ENCODE results near the gene ECHDC3. TPM values are rescaled to one million over a fixed set of nuclear protein-coding genes. Genes with fewer than 3 reads are reported as not detected.

The ECHDC3 gene
- total RNA-seq, 3 donors from 2014 or later (not counting 1 experiment from before 2014, with no cell fraction given) = 0.38 to 4.8 TPM; not detected in 1

DNA sequence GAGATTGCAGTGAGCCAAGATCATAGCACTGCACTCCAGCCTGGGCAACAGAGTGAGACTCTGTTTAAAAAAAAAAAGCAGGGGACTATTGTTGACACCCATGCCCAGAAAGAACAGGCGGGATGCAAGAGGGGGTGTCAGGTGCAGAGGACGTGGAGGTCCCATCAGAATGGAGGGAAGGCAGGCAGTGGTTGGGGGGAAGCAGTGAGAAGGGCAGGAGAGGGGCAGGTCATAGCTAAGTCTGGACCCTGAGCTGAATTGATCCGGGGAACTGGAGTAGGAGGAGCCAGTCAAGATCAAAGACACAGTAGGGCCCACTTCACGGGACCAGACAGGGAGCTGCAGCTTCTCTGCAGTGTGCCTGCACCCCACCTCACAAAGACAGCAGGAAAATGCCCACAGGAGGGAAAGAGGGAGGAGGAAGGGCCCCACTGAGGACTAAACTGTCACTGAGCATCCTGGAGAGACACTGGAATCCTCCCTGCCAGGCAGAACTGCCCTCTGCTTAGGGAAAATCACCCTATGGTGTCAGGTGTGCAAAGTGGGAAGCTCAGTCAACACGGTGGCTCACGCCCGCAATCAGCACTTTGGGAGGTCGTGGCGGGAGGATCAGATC is 27.3 kb upstream of the ECHDC3 start:
- no peak overlapping the region for H3K27ac ChIP-seq (ENCODE audit: low read length)
- no peak for TF ChIP-seq CTCF (IDR thresholded peaks at IDR 0.05)
- no peaks in the 10 kb centered on the region for H3K36me3 ChIP-seq (ENCODE audit: control insufficient read depth, insufficient read depth, low read length)
- peaks cover 8 to 11% of the 10 kb centered on the region in 2 donors for H3K4me1 Mint-ChIP-seq
- H3K4me3 Mint-ChIP-seq = no peak overlapping the region
- H3K9me3 Mint-ChIP-seq = no peaks in the 10 kb centered on the region
- ATAC-seq = no peak
- no peaks in the 10 kb centered on the region for H3K36me3 Mint-ChIP-seq
- peaks cover 22% of the 10 kb centered on the region for H3K4me1 ChIP-seq (ENCODE audit: control insufficient read depth, insufficient read depth, low read length)
- H3K27me3 ChIP-seq (ENCODE audit: control insufficient read depth, insufficient read depth, low read length) = no peaks in the 10 kb centered on the region
- DNase-seq = no peak
- intact Hi-C loops (cut with micrococcal nuclease) = no loop called here
- peaks cover 3% of the 10 kb centered on the region for H3K9me3 ChIP-seq (ENCODE audit: control insufficient read depth, insufficient read depth, low read length)
- WGBS (ENCODE audit: insufficient coverage) = 85% methylated on average over 9 of the region's 9 CpGs
- H3K27ac Mint-ChIP-seq = no peak overlapping the region
- no peak overlapping the region for H3K4me3 ChIP-seq (ENCODE audit: low read length)
- peaks cover 6 to 15% of the 10 kb centered on the region in 2 donors for H3K27me3 Mint-ChIP-seq (ENCODE audit: low read depth in 2 of 2)

DNA sequence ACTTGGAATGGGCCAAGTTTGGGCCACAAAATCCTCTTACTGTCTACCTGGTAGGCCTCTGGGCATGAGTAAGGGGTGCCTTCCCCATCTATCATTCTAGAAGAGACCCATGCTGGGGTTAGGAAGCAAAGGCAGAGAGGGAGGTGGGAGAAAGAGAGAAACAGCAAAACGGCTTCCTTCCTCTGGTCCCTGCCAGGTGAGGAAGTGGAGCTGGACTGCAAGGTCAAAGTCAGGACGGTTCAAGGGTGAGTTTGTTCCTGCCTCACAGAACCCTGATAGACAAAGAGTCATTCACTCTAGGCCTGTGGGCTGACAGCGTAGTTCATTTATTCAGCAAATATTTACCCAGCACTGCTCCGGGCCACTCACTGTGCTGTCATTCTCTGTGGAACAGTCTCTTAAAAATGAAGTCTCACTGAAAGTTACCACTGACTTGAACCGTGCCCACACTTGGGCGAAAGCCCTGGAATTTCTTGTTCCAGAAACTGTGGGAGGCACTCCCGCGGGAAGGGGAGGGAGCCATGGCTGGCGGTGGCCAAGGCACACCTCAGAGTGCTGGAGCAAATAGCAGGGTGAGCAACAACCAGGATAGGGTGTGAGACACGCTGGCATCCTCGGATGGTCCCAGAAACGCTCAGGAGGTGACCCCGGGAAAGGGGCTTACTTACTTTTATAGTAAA is 26.2 kb upstream of the ECHDC3 start:
- Mint-ChIP-seq H3K9me3 (no peaks in the 10 kb centered on the region), H3K36me3 (no peaks in the 10 kb centered on the region), H3K27me3 (ENCODE audit: low read depth in 2 of 2) (peaks cover 0 to 16% of the 10 kb centered on the region in 2 donors), H3K4me3 (no peak overlapping the region), H3K27ac (no peak overlapping the region), H3K4me1 (peaks cover under 1 to 1% of the 10 kb centered on the region in 2 donors)
- WGBS (ENCODE audit: insufficient coverage) = 93% methylated on average over 13 of the region's 13 CpGs
- no peak overlapping the region for H3K4me3 ChIP-seq (ENCODE audit: low read length)
- no peak overlapping the region for H3K27ac ChIP-seq (ENCODE audit: low read length)
- H3K36me3 ChIP-seq (ENCODE audit: control insufficient read depth, insufficient read depth, low read length) = no peaks in the 10 kb centered on the region
- peaks cover 18% of the 10 kb centered on the region for H3K4me1 ChIP-seq (ENCODE audit: control insufficient read depth, insufficient read depth, low read length)
- intact Hi-C loops (cut with micrococcal nuclease) = no loop called here
- no peak for TF ChIP-seq CTCF (IDR thresholded peaks at IDR 0.05)
- ATAC-seq (no peak), DNase-seq (no peak)
- peaks cover 3% of the 10 kb centered on the region for H3K9me3 ChIP-seq (ENCODE audit: control insufficient read depth, insufficient read depth, low read length)
- no peaks in the 10 kb centered on the region for H3K27me3 ChIP-seq (ENCODE audit: control insufficient read depth, insufficient read depth, low read length)

GRCh38 chr10:11716686-11717085 is 25.5 kb upstream of the ECHDC3 start:
- Histone ChIP-seq H3K4me1 (ENCODE audit: control insufficient read depth, insufficient read depth, low read length) (peaks cover 11% of the 10 kb centered on the region), H3K9me3 (ENCODE audit: control insufficient read depth, insufficient read depth, low read length) (peaks cover 3% of the 10 kb centered on the region), H3K4me3 (ENCODE audit: low read length) (no peak overlapping the region), H3K27ac (ENCODE audit: low read length) (no peak overlapping the region), H3K27me3 (ENCODE audit: control insufficient read depth, insufficient read depth, low read length) (no peaks in the 10 kb centered on the region), H3K36me3 (ENCODE audit: control insufficient read depth, insufficient read depth, low read length) (no peaks in the 10 kb centered on the region)
- no peak for TF ChIP-seq CTCF (IDR thresholded peaks at IDR 0.05)
- no peaks in the 10 kb centered on the region for H3K4me1 Mint-ChIP-seq
- no peak for ATAC-seq
- H3K27me3 Mint-ChIP-seq (ENCODE audit: low read depth in 2 of 2) = peaks cover 0 to 16% of the 10 kb centered on the region in 2 donors
- H3K27ac Mint-ChIP-seq = no peak overlapping the region
- WGBS (ENCODE audit: insufficient coverage) = 100% methylated on average over 3 of the region's 4 CpGs
- no peak for DNase-seq
- H3K9me3 Mint-ChIP-seq = no peaks in the 10 kb centered on the region
- no peaks in the 10 kb centered on the region for H3K36me3 Mint-ChIP-seq
- intact Hi-C loops (cut with micrococcal nuclease) = no loop called here
- H3K4me3 Mint-ChIP-seq = no peak overlapping the region

Measured in natural killer cell (primary cell).